ENCODE measurements around the gene SLC7A10.
"Not testable (repeated sequence)": the region's sequence is repeated elsewhere in the genome, so short reads cannot be mapped to it uniquely, and the experiment has no call there.

SLC7A10 gene

GRCh38 chr19:33220115-33220514 lies 5.5 kb downstream of the SLC7A10 start:
- no peak overlapping the region for H3K9ac ChIP-seq (ENCODE audit: low read length)
- no peaks in the 10 kb centered on the region for H3K4me1 ChIP-seq (ENCODE audit: control insufficient read depth, low read depth, low read length)
- peaks cover 17% of the 10 kb centered on the region for H3K27me3 ChIP-seq (ENCODE audit: control insufficient read depth, insufficient read depth, low read length)
- H3K36me3 ChIP-seq (ENCODE audit: control insufficient read depth, low read depth, low read length) = no peaks in the 10 kb centered on the region
- no peak overlapping the region for H3K27ac ChIP-seq (ENCODE audit: low read length)
- H3K9me3 ChIP-seq (ENCODE audit: control insufficient read depth, low read depth, low read length) = no peaks in the 10 kb centered on the region
- H3K4me3 ChIP-seq (ENCODE audit: low read length) = no peak overlapping the region

- H3K27me3 ChIP-seq (ENCODE audit: control insufficient read depth, insufficient read depth, low read length) = peaks cover 10% of the 10 kb centered on the region
- no peak overlapping the region for H3K27ac ChIP-seq (ENCODE audit: low read length)
- no peaks in the 10 kb centered on the region for H3K4me1 ChIP-seq (ENCODE audit: control insufficient read depth, low read depth, low read length)
- no peak overlapping the region for H3K9ac ChIP-seq (ENCODE audit: low read length)
- no peaks in the 10 kb centered on the region for H3K36me3 ChIP-seq (ENCODE audit: control insufficient read depth, low read depth, low read length)
- no peaks in the 10 kb centered on the region for H3K9me3 ChIP-seq (ENCODE audit: control insufficient read depth, low read depth, low read length)
- no peak overlapping the region for H3K4me3 ChIP-seq (ENCODE audit: low read length)
Measured at GRCh38 chr19:33219261-33219815, 6.3 kb downstream of the SLC7A10 start.

GRCh38 chr19:33217881-33218280 lies 7.8 kb downstream of the SLC7A10 start:
- no peak overlapping the region for H3K4me3 ChIP-seq (ENCODE audit: low read length)
- H3K9ac ChIP-seq (ENCODE audit: low read length) = no peak overlapping the region
- no peaks in the 10 kb centered on the region for H3K4me1 ChIP-seq (ENCODE audit: control insufficient read depth, low read depth, low read length)
- H3K27me3 ChIP-seq (ENCODE audit: control insufficient read depth, insufficient read depth, low read length) = no peaks in the 10 kb centered on the region
- H3K27ac ChIP-seq (ENCODE audit: low read length) = no peak overlapping the region
- H3K36me3 ChIP-seq (ENCODE audit: control insufficient read depth, low read depth, low read length) = no peaks in the 10 kb centered on the region
- H3K9me3 ChIP-seq (ENCODE audit: control insufficient read depth, low read depth, low read length) = no peaks in the 10 kb centered on the region

- Histone ChIP-seq H3K27me3 (ENCODE audit: control insufficient read depth, insufficient read depth, low read length) (no peaks in the 10 kb centered on the region), H3K27ac (ENCODE audit: low read length) (no peak overlapping the region), H3K9ac (ENCODE audit: low read length) (no peak overlapping the region), H3K4me3 (ENCODE audit: low read length) (no peak overlapping the region), H3K36me3 (ENCODE audit: control insufficient read depth, low read depth, low read length) (no peaks in the 10 kb centered on the region), H3K9me3 (ENCODE audit: control insufficient read depth, low read depth, low read length) (no peaks in the 10 kb centered on the region), H3K4me1 (ENCODE audit: control insufficient read depth, low read depth, low read length) (no peaks in the 10 kb centered on the region)
Measured at GRCh38 chr19:33216198-33216830, 9.3 kb downstream of the SLC7A10 start.

- H3K4me3 ChIP-seq (ENCODE audit: low read length) = no peak overlapping the region
- H3K27ac ChIP-seq (ENCODE audit: low read length) = no peak overlapping the region
- no peaks in the 10 kb centered on the region for H3K27me3 ChIP-seq (ENCODE audit: control insufficient read depth, insufficient read depth, low read length)
- H3K9ac ChIP-seq (ENCODE audit: low read length) = no peak overlapping the region
- no peaks in the 10 kb centered on the region for H3K4me1 ChIP-seq (ENCODE audit: control insufficient read depth, low read depth, low read length)
- no peaks in the 10 kb centered on the region for H3K36me3 ChIP-seq (ENCODE audit: control insufficient read depth, low read depth, low read length)
- H3K9me3 ChIP-seq (ENCODE audit: control insufficient read depth, low read depth, low read length) = no peaks in the 10 kb centered on the region
Measured at GRCh38 chr19:33215438-33216197, 10.0 kb downstream of the SLC7A10 start.

- no peaks in the 10 kb centered on the region for H3K27me3 ChIP-seq (ENCODE audit: control insufficient read depth, insufficient read depth, low read length)
Measured at GRCh38 chr19:33214596-33214995, 11.1 kb downstream of the SLC7A10 start.

GRCh38 chr19:33212436-33213172 lies 13.0 kb downstream of the SLC7A10 start:
- Histone ChIP-seq H3K27ac (ENCODE audit: low read length) (no peak overlapping the region), H3K4me1 (ENCODE audit: control insufficient read depth, low read depth, low read length) (no peaks in the 10 kb centered on the region), H3K36me3 (ENCODE audit: control insufficient read depth, low read depth, low read length) (no peaks in the 10 kb centered on the region), H3K9me3 (ENCODE audit: control insufficient read depth, low read depth, low read length) (no peaks in the 10 kb centered on the region), H3K27me3 (ENCODE audit: control insufficient read depth, insufficient read depth, low read length) (no peaks in the 10 kb centered on the region), H3K9ac (ENCODE audit: low read length) (no peak overlapping the region), H3K4me3 (ENCODE audit: low read length) (no peak overlapping the region)

More at GRCh38 chr19:33214596-33214995, 11.1 kb downstream of the SLC7A10 start:
- H3K27ac ChIP-seq (ENCODE audit: low read length) = no peak overlapping the region
- no peak overlapping the region for H3K4me3 ChIP-seq (ENCODE audit: low read length)
- H3K9ac ChIP-seq (ENCODE audit: low read length) = no peak overlapping the region
- H3K36me3 ChIP-seq (ENCODE audit: control insufficient read depth, low read depth, low read length) = no peaks in the 10 kb centered on the region
- no peaks in the 10 kb centered on the region for H3K4me1 ChIP-seq (ENCODE audit: control insufficient read depth, low read depth, low read length)
- H3K9me3 ChIP-seq (ENCODE audit: control insufficient read depth, low read depth, low read length) = no peaks in the 10 kb centered on the region

GRCh38 chr19:33211794-33212435 lies 13.7 kb downstream of the SLC7A10 start:
- Histone ChIP-seq H3K4me3 (ENCODE audit: low read length) (no peak overlapping the region), H3K4me1 (ENCODE audit: control insufficient read depth, low read depth, low read length) (no peaks in the 10 kb centered on the region), H3K9ac (ENCODE audit: low read length) (no peak overlapping the region), H3K36me3 (ENCODE audit: control insufficient read depth, low read depth, low read length) (no peaks in the 10 kb centered on the region), H3K9me3 (ENCODE audit: control insufficient read depth, low read depth, low read length) (no peaks in the 10 kb centered on the region), H3K27me3 (ENCODE audit: control insufficient read depth, insufficient read depth, low read length) (no peaks in the 10 kb centered on the region), H3K27ac (ENCODE audit: low read length) (no peak overlapping the region)

GRCh38 chr19:33210266-33210940 lies 15.2 kb downstream of the SLC7A10 start:
- Histone ChIP-seq H3K27me3 (ENCODE audit: control insufficient read depth, insufficient read depth, low read length) (no peaks in the 10 kb centered on the region), H3K9ac (ENCODE audit: low read length) (no peak overlapping the region), H3K9me3 (ENCODE audit: control insufficient read depth, low read depth, low read length) (no peaks in the 10 kb centered on the region), H3K27ac (ENCODE audit: low read length) (no peak overlapping the region), H3K4me1 (ENCODE audit: control insufficient read depth, low read depth, low read length) (no peaks in the 10 kb centered on the region), H3K36me3 (ENCODE audit: control insufficient read depth, low read depth, low read length) (peaks cover 5% of the 10 kb centered on the region), H3K4me3 (ENCODE audit: low read length) (no peak overlapping the region)

GRCh38 chr19:33209850-33210230 lies 15.8 kb downstream of the SLC7A10 start:
- not testable (repeated sequence) for H3K4me1 ChIP-seq (ENCODE audit: control insufficient read depth, low read depth, low read length); H3K36me3 ChIP-seq (ENCODE audit: control insufficient read depth, low read depth, low read length); H3K4me3 ChIP-seq (ENCODE audit: low read length); H3K9ac ChIP-seq (ENCODE audit: low read length); H3K27ac ChIP-seq (ENCODE audit: low read length); H3K27me3 ChIP-seq (ENCODE audit: control insufficient read depth, insufficient read depth, low read length); H3K9me3 ChIP-seq (ENCODE audit: control insufficient read depth, low read depth, low read length)

All from iPS-18a (cell line).